CD14-positive monocyte (primary cell): ENCODE results near the gene SHQ1. TPM values are rescaled to one million over a fixed set of nuclear protein-coding genes. Genes with fewer than 3 reads are reported as not detected.
"Not testable (repeated sequence)": the region's sequence is repeated elsewhere in the genome, so short reads cannot be mapped to it uniquely, and the experiment has no call there.

ENCODE experiments used
- DNase-seq, 3 donors: peaks; one replicate each; pipeline ENCODE4 v3.0.0-alpha.2; 2011 to 2022
- H2AFZ ChIP-seq: 2 replicates; pipeline ENCODE4 v1.6.0; 2012; ENCODE audit warnings: mild to moderate bottlenecking, low read depth, low read length, inconsistent platforms; ENCODE audit not compliant: insufficient read depth, poor library complexity, severe bottlenecking
- H3K27ac ChIP-seq, 2 donors: 1 replicate in 1 of 2; 2 replicates in 1 of 2; pipeline ENCODE4 v1.5.1; 2012 to 2013; ENCODE audit warnings: low read length in 2 of 2, control low read depth in 1 of 2, inconsistent platforms in 1 of 2, low read depth in 1 of 2, mild to moderate bottlenecking in 1 of 2
- H3K27me3 ChIP-seq, 2 donors: one replicate each; pipeline versions ENCODE4 v1.6.0 to v1.6.1; 2011 to 2013; ENCODE audit warnings: low read length in 2 of 2; ENCODE audit not compliant: control insufficient read depth in 2 of 2, insufficient read depth in 2 of 2
- H3K36me3 ChIP-seq, 2 donors: replicated peaks in 1 of 2; 1 replicate in 1 of 2; 2 replicates in 1 of 2; pipeline versions ENCODE4 v1.5.1 to v1.6.1; 2012 to 2013; ENCODE audit warnings: low read length in 2 of 2, control low read depth in 1 of 2, inconsistent platforms in 1 of 2, mild to moderate bottlenecking in 1 of 2; ENCODE audit not compliant: insufficient read depth in 2 of 2, control insufficient read depth in 1 of 2
- H3K4me1 ChIP-seq, 2 donors: 1 replicate in 1 of 2; 2 replicates in 1 of 2; pipeline versions ENCODE4 v1.5.1 to v1.6.1; 2012 to 2013; ENCODE audit warnings: low read length in 2 of 2, control low read depth in 1 of 2, inconsistent platforms in 1 of 2, mild to moderate bottlenecking in 1 of 2, moderate library complexity in 1 of 2; ENCODE audit not compliant: insufficient read depth in 2 of 2, control insufficient read depth in 1 of 2
- H3K4me2 ChIP-seq: replicated peaks from 2 replicates; pipeline ENCODE3; 2012; ENCODE audit warnings: low read length, moderate library complexity, mild to moderate bottlenecking; ENCODE audit not compliant: poor library complexity, severe bottlenecking; ENCODE audit errors: extremely low read depth
- H3K4me3 ChIP-seq, 3 experiments: fragments of 200-600 bp in 1 of 3; sonication (generic) in 1 of 3; replicated peaks in 1 of 3; 1 replicate in 2 of 3; 2 replicates in 1 of 3; pipeline ENCODE4 v1.5.1; 2011 to 2013; ENCODE audit warnings: low read length in 3 of 3, mild to moderate bottlenecking in 3 of 3, control low read depth in 2 of 3, low read depth in 2 of 3, inconsistent platforms in 1 of 3, moderate library complexity in 1 of 3
- H3K79me2 ChIP-seq: 2 replicates; pipeline ENCODE4 v1.6.0; 2012; ENCODE audit warnings: mild to moderate bottlenecking, control low read depth, inconsistent platforms, low read length, moderate library complexity; ENCODE audit not compliant: insufficient read depth
- H3K9ac ChIP-seq: 2 replicates; pipeline ENCODE4 v1.6.0; 2017; ENCODE audit warnings: low read length, mild to moderate bottlenecking; ENCODE audit not compliant: insufficient read depth, poor library complexity, severe bottlenecking
- H3K9me3 ChIP-seq, 2 donors: replicated peaks in 1 of 2; 1 replicate in 1 of 2; 2 replicates in 1 of 2; pipeline versions ENCODE4 v1.5.1 to v1.6.1; 2012 to 2013; ENCODE audit warnings: low read length in 2 of 2, control low read depth in 1 of 2; ENCODE audit not compliant: control insufficient read depth in 1 of 2, insufficient read depth in 1 of 2
- H4K20me1 ChIP-seq: 2 replicates; pipeline ENCODE4 v1.6.0; 2012; ENCODE audit warnings: mild to moderate bottlenecking, low read length, control low read depth, moderate library complexity; ENCODE audit not compliant: insufficient read depth
- H3K27ac Mint-ChIP-seq, 7 donors: one replicate each; pipeline ENCODE4 v1.8.0; 2020; ENCODE audit warnings: mild to moderate bottlenecking in 7 of 7, mixed read lengths in 7 of 7, moderate library complexity in 6 of 7, inconsistent platforms in 2 of 7
- H3K27me3 Mint-ChIP-seq, 3 donors: one replicate each; pipeline ENCODE4 v1.8.0; 2021 to 2022; ENCODE audit warnings: low read depth in 3 of 3, mild to moderate bottlenecking in 3 of 3, mixed read lengths in 3 of 3, moderate library complexity in 3 of 3, inconsistent platforms in 1 of 3
- H3K36me3 Mint-ChIP-seq, 2 donors: one replicate each; pipeline ENCODE4 v1.8.0; 2020; ENCODE audit warnings: mixed read lengths in 2 of 2, inconsistent platforms in 1 of 2, mild to moderate bottlenecking in 1 of 2
- H3K4me1 Mint-ChIP-seq: one replicate; pipeline ENCODE4 v1.8.0; 2020; ENCODE audit warnings: mild to moderate bottlenecking, mixed read lengths
- H3K4me3 Mint-ChIP-seq, 2 donors: one replicate each; pipeline ENCODE4 v1.8.0; 2020; ENCODE audit warnings: mild to moderate bottlenecking in 2 of 2, mixed read lengths in 2 of 2, moderate library complexity in 1 of 2
- H3K9me3 Mint-ChIP-seq, 7 donors: one replicate each; pipeline ENCODE4 v1.8.0; 2020 to 2022; ENCODE audit warnings: mixed read lengths in 7 of 7, mild to moderate bottlenecking in 6 of 7, moderate library complexity in 6 of 7, inconsistent platforms in 2 of 7
- WGBS: methylation state at CpG from one replicate; pipeline ENCODE4 v1.1.5; 2013; ENCODE audit warnings: missing lambda C conversion rate; ENCODE audit not compliant: insufficient coverage; 5-methylcytosine and 5-hydroxymethylcytosine counted together
- intact Hi-C, 2 donors: fragments of 100-400 bp; cut with micrococcal nuclease; formaldehyde crosslinking; loops; one replicate each; pipeline versions ENCODE4 v1.15.0 to v1.15.1; 2023
- polyA plus RNA-seq, 3 donors: library from polyadenylated mRNA; depleted of rRNA in 1 of 3; unstranded in 2 of 3; stranded (reverse) in 1 of 3; fragments of 300-500 nt in 2 of 3; fragments of >200 nt in 1 of 3; fragmentation: Illumina TruSeq in 2 of 3; gene quantifications; 1 replicate in 2 of 3; 2 replicates in 1 of 3; pipeline ENCODE4 v1.2.3, GENCODE V29; 2012 to 2021
- TF ChIP-seq, protein P1 (sequence below): fragments of 200-600 bp; IDR thresholded peaks from one replicate; pipeline ENCODE4 v1.8.0; 2022; ENCODE audit warnings: antibody characterized with exemption, mild to moderate bottlenecking

Gene SHQ1
- polyA plus RNA-seq, 3 donors = 3.5 to 31.6 (median 8.2) TPM

DNA sequence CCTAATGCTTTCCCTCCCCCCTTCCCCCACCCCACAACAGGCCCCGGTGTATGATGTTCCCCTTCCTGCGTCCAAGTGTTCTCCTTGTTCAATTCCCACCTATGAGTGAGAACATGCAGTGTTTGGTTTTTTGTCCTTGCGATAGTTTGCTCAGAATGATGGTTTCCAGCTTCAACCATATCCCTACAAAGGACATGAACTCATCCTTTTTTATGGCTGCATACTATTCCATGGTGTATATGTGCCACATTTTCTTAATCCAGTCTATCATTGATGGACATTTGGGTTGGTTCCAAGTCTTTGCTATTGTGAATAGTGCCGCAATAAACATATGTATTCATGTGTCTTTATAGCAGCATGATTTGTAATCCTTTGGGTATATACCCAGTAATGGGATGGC lies 137.8 kb downstream of the SHQ1 start:
- H3K36me3 ChIP-seq, H3K4me1 ChIP-seq, H3K4me3 Mint-ChIP-seq, intact Hi-C loops, H3K4me3 ChIP-seq, H3K27me3 ChIP-seq, H3K79me2 ChIP-seq, DNase-seq, H3K36me3 Mint-ChIP-seq, H4K20me1 ChIP-seq, H3K4me2 ChIP-seq, H3K27ac Mint-ChIP-seq, H2AFZ ChIP-seq, H3K4me1 Mint-ChIP-seq, H3K27me3 Mint-ChIP-seq, H3K27ac ChIP-seq, H3K9me3 ChIP-seq, H3K9ac ChIP-seq: not testable (repeated sequence)
- peaks cover 6 to 18% (median 11%) of the 10 kb centered on the region in 7 donors for H3K9me3 Mint-ChIP-seq
- no CpG with 5 or more reads among the region's 4 CpGs for WGBS

DNA sequence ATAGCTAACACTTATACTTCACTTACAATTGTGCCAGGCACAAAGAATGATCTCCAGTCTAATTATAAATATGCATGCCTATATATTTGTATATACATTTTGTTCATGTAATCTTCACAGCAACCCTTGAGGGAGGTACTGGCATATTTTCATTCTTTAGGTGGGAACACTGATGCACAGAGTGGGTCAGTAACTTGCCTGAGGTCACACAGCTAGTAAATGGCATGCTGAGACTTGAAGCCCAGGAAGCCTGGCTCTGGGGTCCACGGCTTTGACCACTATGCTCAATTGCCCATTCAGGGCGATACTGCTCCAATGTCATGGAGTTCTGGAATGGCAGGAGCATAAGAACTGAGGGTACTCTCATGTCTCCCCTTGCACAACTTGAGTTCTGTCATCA lies 139.8 kb downstream of the SHQ1 start:
- H3K4me2 ChIP-seq = no peak overlapping the region
- no peaks in the 10 kb centered on the region for H3K36me3 Mint-ChIP-seq
- intact Hi-C loops = no loop called here

More for the DNA sequence above, 139.8 kb downstream of the SHQ1 start:
- Histone ChIP-seq H3K36me3 (no peaks in the 10 kb centered on the region), H3K9ac (no peak overlapping the region), H2AFZ (no peak overlapping the region), H3K9me3 (no peaks in the 10 kb centered on the region), H3K27me3 (no peaks in the 10 kb centered on the region), H3K79me2 (no peaks in the 10 kb centered on the region), H4K20me1 (no peaks in the 10 kb centered on the region), H3K27ac (no peak overlapping the region), H3K4me1 (no peaks in the 10 kb centered on the region), H3K4me3 (no peak overlapping the region)
- Mint-ChIP-seq H3K4me3 (no peak overlapping the region), H3K4me1 (peaks cover 2% of the 10 kb centered on the region), H3K27ac (no peak overlapping the region), H3K27me3 (peaks cover 0 to 2% (median 0%) of the 10 kb centered on the region in 3 donors), H3K9me3 (peaks cover 0 to 6% (median 0%) of the 10 kb centered on the region in 7 donors)
- TF ChIP-seq, protein P1, sequence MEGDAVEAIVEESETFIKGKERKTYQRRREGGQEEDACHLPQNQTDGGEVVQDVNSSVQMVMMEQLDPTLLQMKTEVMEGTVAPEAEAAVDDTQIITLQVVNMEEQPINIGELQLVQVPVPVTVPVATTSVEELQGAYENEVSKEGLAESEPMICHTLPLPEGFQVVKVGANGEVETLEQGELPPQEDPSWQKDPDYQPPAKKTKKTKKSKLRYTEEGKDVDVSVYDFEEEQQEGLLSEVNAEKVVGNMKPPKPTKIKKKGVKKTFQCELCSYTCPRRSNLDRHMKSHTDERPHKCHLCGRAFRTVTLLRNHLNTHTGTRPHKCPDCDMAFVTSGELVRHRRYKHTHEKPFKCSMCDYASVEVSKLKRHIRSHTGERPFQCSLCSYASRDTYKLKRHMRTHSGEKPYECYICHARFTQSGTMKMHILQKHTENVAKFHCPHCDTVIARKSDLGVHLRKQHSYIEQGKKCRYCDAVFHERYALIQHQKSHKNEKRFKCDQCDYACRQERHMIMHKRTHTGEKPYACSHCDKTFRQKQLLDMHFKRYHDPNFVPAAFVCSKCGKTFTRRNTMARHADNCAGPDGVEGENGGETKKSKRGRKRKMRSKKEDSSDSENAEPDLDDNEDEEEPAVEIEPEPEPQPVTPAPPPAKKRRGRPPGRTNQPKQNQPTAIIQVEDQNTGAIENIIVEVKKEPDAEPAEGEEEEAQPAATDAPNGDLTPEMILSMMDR = no peak
- DNase-seq = no peak
- WGBS = 80% methylated on average over 1 of the region's 2 CpGs
